ENCODE data around the gene EIF4E3. TPM values are rescaled to one million over a fixed set of nuclear protein-coding genes. Genes with fewer than 3 reads are reported as not detected.

EIF4E3 gene
- total RNA-seq, 1 donor from 2014 or later, result 18.2 TPM

- Mint-ChIP-seq H3K9me3 (peaks cover 7% of the 10 kb centered on the region), H3K27me3 (ENCODE audit: insufficient read depth, low read depth) (peaks cover 3% of the 10 kb centered on the region)
Observed at GRCh38 chr3:71672340-71672739, 52.9 kb downstream of the EIF4E3 start.

GRCh38 chr3:71671216-71671845, 53.9 kb downstream of the EIF4E3 start:
- H3K79me2 ChIP-seq (ENCODE audit: low read depth), result no peaks in the 10 kb centered on the region
- no peaks in the 10 kb centered on the region for H3K36me3 ChIP-seq
- Mint-ChIP-seq H3K27me3 (ENCODE audit: insufficient read depth, low read depth) (peaks cover 3% of the 10 kb centered on the region), H3K27ac (no peak overlapping the region), H3K4me1 (peaks cover 31% of the 10 kb centered on the region), H3K9me3 (peaks cover 7% of the 10 kb centered on the region), H3K36me3 (no peaks in the 10 kb centered on the region), H3K4me3 (no peak overlapping the region)
- H4K20me1 ChIP-seq (ENCODE audit: low read depth), result no peaks in the 10 kb centered on the region
- no peaks in the 10 kb centered on the region for H3K27me3 ChIP-seq
- no peak for DNase-seq (ENCODE audit: low spot score)
- no peaks in the 10 kb centered on the region for H3K9me3 ChIP-seq (ENCODE audit: low read depth)
- H3F3A ChIP-seq (ENCODE audit: low read depth), result no peaks in the 10 kb centered on the region
- no peak overlapping the region for H3K9ac ChIP-seq
- no peak overlapping the region for H3K27ac ChIP-seq
- H2AFZ ChIP-seq (replicated peaks), result no peak overlapping the region
- no peak overlapping the region for H3K4me3 ChIP-seq
- peak overlapping the region; percentile 1 for H3K4me2 ChIP-seq
- peaks cover 13% of the 10 kb centered on the region for H3K4me1 ChIP-seq
- no peak for TF ChIP-seq EZH2 (IDR thresholded peaks at IDR 0.05)
- TF ChIP-seq EZH2phosphoT487 (IDR thresholded peaks at IDR 0.05), result no peak
- TF ChIP-seq CTCF (IDR thresholded peaks at IDR 0.05), result no peak

More at GRCh38 chr3:71672340-71672739, 52.9 kb downstream of the EIF4E3 start:
- Histone ChIP-seq H4K20me1 (ENCODE audit: low read depth) (no peaks in the 10 kb centered on the region), H3K4me2 (peak overlapping the region; percentile 1), H3K4me1 (peaks cover 15% of the 10 kb centered on the region), H3K9me3 (ENCODE audit: low read depth) (no peaks in the 10 kb centered on the region), H3K27ac (no peak overlapping the region), H3K79me2 (ENCODE audit: low read depth) (no peaks in the 10 kb centered on the region), H3K4me3 (no peak overlapping the region), H3F3A (ENCODE audit: low read depth) (no peaks in the 10 kb centered on the region), H3K27me3 (no peaks in the 10 kb centered on the region), H3K36me3 (no peaks in the 10 kb centered on the region), H3K9ac (no peak overlapping the region), H2AFZ (replicated peaks) (peak overlapping the region; percentile 14)
- peak overlapping the region; percentile 69 for H3K27ac Mint-ChIP-seq
- H3K36me3 Mint-ChIP-seq, result no peaks in the 10 kb centered on the region
- no peak for DNase-seq (ENCODE audit: low spot score)
- no peak overlapping the region for H3K4me3 Mint-ChIP-seq
- H3K4me1 Mint-ChIP-seq, result peaks cover 31% of the 10 kb centered on the region
- no peak for TF ChIP-seq CTCF (IDR thresholded peaks at IDR 0.05)
- TF ChIP-seq EZH2 (IDR thresholded peaks at IDR 0.05), result no peak
- no peak for TF ChIP-seq EZH2phosphoT487 (IDR thresholded peaks at IDR 0.05)

GRCh38 chr3:71662568-71662967, 62.6 kb downstream of the EIF4E3 start:
- peaks cover 3% of the 10 kb centered on the region for H3K36me3 Mint-ChIP-seq
- H3K4me1 ChIP-seq, result peaks cover 12% of the 10 kb centered on the region

More at GRCh38 chr3:71662568-71662967, 62.6 kb downstream of the EIF4E3 start:
- Mint-ChIP-seq H3K27me3 (ENCODE audit: insufficient read depth, low read depth) (peaks cover 6% of the 10 kb centered on the region), H3K9me3 (peaks cover 16% of the 10 kb centered on the region), H3K4me3 (no peak overlapping the region), H3K27ac (no peak overlapping the region), H3K4me1 (peaks cover 11% of the 10 kb centered on the region)
- Histone ChIP-seq H2AFZ (replicated peaks) (no peak overlapping the region), H3F3A (ENCODE audit: low read depth) (no peaks in the 10 kb centered on the region), H3K79me2 (ENCODE audit: low read depth) (no peaks in the 10 kb centered on the region), H3K4me3 (no peak overlapping the region), H3K9me3 (ENCODE audit: low read depth) (peaks cover 2% of the 10 kb centered on the region), H3K27ac (no peak overlapping the region), H3K27me3 (no peaks in the 10 kb centered on the region), H3K9ac (no peak overlapping the region), H3K36me3 (no peaks in the 10 kb centered on the region), H3K4me2 (no peak overlapping the region), H4K20me1 (ENCODE audit: low read depth) (no peaks in the 10 kb centered on the region)
- TF ChIP-seq CTCF (IDR thresholded peaks at IDR 0.05) (no peak), EZH2phosphoT487 (IDR thresholded peaks at IDR 0.05) (no peak), EZH2 (IDR thresholded peaks at IDR 0.05) (no peak)
- DNase-seq (ENCODE audit: low spot score), result no peak
